HepG2 (cell line): ENCODE measurements around the gene CABP4. TPM values are rescaled to one million over a fixed set of nuclear protein-coding genes. Genes with fewer than 3 reads are reported as not detected.

Source experiments
- ATAC-seq: fragments of 200-7000 bp; cut with Tn5 transposase; 3 replicates; pipeline ENCODE4 v1.9.1; 2020; ENCODE audit warnings: mild to moderate bottlenecking, moderate library complexity
- BruUV-seq: library from RNA; stranded (reverse); fragments of 400-500 nt; replicated peaks from 2 replicates; lab custom pipeline; 2021; lab: Mats Ljungman, UMichigan
- CTCF ChIA-PET: fragments of 300-600 bp; formaldehyde crosslinking; extraction: SDS; loops from one replicate; lab custom pipeline; 2021; ENCODE audit warnings: low total read pairs, inconsistent platforms, low intra/inter-chr PET ratio; lab: Yijun Ruan, JAX
- POLR2A ChIA-PET: fragments of 350-600 bp; sonication (Branson Sonifier 250); formaldehyde crosslinking; loops from one replicate; lab custom pipeline; 2020; ENCODE audit warnings: antibody characterized with exemption, inconsistent platforms; lab: Yijun Ruan, JAX
- DNase-seq: peaks from one replicate; pipeline ENCODE4 v3.0.0-alpha.2; 2015; ENCODE audit warnings: low spot score
- FAIRE-seq: peaks from 3 replicates; lab custom pipeline; 2011; peaks lifted over from hg19 to GRCh38; lab: Jason Lieb, UNC
- H2AFZ ChIP-seq: one replicate; pipeline ENCODE4 v1.6.1; 2011; ENCODE audit warnings: low read length, inconsistent platforms
- H3K27ac ChIP-seq: fragments of 300-600 bp; 3 replicates; pipeline ENCODE4 v1.8.0; 2011; ENCODE audit warnings: mixed run types, mild to moderate bottlenecking, mixed read lengths, low read length, inconsistent platforms; ENCODE audit not compliant: insufficient read depth; ENCODE audit errors: extremely low read length
- H3K27me3 ChIP-seq, 2 experiments: fragments of 200-600 bp in 1 of 2; 2 replicates in 1 of 2; 3 replicates in 1 of 2; pipeline versions ENCODE4 v1.6.0 to v1.8.0; 2011; ENCODE audit warnings: low read length in 2 of 2, mild to moderate bottlenecking in 2 of 2, moderate library complexity in 2 of 2, inconsistent platforms in 1 of 2; ENCODE audit not compliant: insufficient read depth in 2 of 2, control insufficient read depth in 1 of 2
- H3K36me3 ChIP-seq, 2 experiments: fragments of 200-600 bp in 1 of 2; replicated peaks in 1 of 2; 2 replicates in 1 of 2; 3 replicates in 1 of 2; pipeline versions ENCODE4 v1.5.1 to v1.8.0; 2011; ENCODE audit warnings: low read length in 2 of 2, inconsistent platforms in 1 of 2; ENCODE audit not compliant: insufficient read depth in 2 of 2, control insufficient read depth in 1 of 2
- H3K4me1 ChIP-seq: 2 replicates; pipeline ENCODE4 v1.5.1; 2012; ENCODE audit warnings: low read length, inconsistent platforms; ENCODE audit not compliant: insufficient read depth
- H3K4me2 ChIP-seq: 2 replicates; pipeline ENCODE4 v1.6.0; 2011; ENCODE audit warnings: low read depth, low read length, inconsistent platforms
- H3K4me3 ChIP-seq, 3 experiments: fragments of 200-600 bp in 1 of 3; sonication (generic), shearing (Covaris generic) in 1 of 3; replicated peaks in 1 of 3; 2 replicates each; pipeline ENCODE4 v1.5.1; 2011 to 2016; ENCODE audit warnings: low read length in 3 of 3, inconsistent platforms in 2 of 3, low read depth in 2 of 3, mild to moderate bottlenecking in 2 of 3, control low read depth in 1 of 3, mixed read lengths in 1 of 3; ENCODE audit not compliant: insufficient read depth in 1 of 3
- H3K79me2 ChIP-seq: one replicate; pipeline ENCODE4 v1.6.1; 2011; ENCODE audit warnings: low read length, inconsistent platforms; ENCODE audit not compliant: insufficient read depth
- H3K9ac ChIP-seq: 2 replicates; pipeline ENCODE4 v1.6.0; 2011; ENCODE audit warnings: mild to moderate bottlenecking, low read depth, low read length, inconsistent platforms; ENCODE audit not compliant: insufficient read depth
- H3K9me3 ChIP-seq: 2 replicates; pipeline ENCODE4 v1.5.1; 2012; ENCODE audit warnings: mild to moderate bottlenecking, low read length
- H4K20me1 ChIP-seq: 2 replicates; pipeline ENCODE4 v1.6.0; 2011; ENCODE audit warnings: inconsistent platforms, mild to moderate bottlenecking, low read length, moderate library complexity; ENCODE audit not compliant: insufficient read depth
- HNF1B ChIP-seq: sonication (generic); formaldehyde crosslinking; IDR thresholded peaks from 2 replicates; pipeline ENCODE4 v1.5.1; 2020; ENCODE audit warnings: mild to moderate bottlenecking, moderate library complexity, missing genetic modification reagents
- KAT2B ChIP-seq: fragments of 150-350 bp; IDR thresholded peaks from 2 replicates; pipeline ENCODE4 v1.6.1; 2014; ENCODE audit warnings: low read depth, low read length, borderline replicate concordance
- KDM5A ChIP-seq: fragments of 200-600 bp; sonication (generic); IDR thresholded peaks from 2 replicates; pipeline ENCODE4 v1.7.0; 2018; ENCODE audit warnings: antibody characterized with exemption, mild to moderate bottlenecking, low read length, borderline replicate concordance
- KLF16 ChIP-seq, 2 experiments: sonication (generic) in 1 of 2; formaldehyde crosslinking in 1 of 2; IDR thresholded peaks; 2 replicates each; pipeline versions ENCODE4 v1.6.1 to v1.8.0; 2016 to 2023; ENCODE audit warnings: missing genetic modification reagents in 2 of 2, missing compliant biosample characterization in 1 of 2
- MAFF ChIP-seq: IDR thresholded peaks from 2 replicates; pipeline ENCODE4 v1.6.1; 2011; ENCODE audit warnings: low read depth, low read length, improper control_type of control experiment
- NR2C2 ChIP-seq: sonication (generic); formaldehyde crosslinking; IDR thresholded peaks from 2 replicates; pipeline ENCODE4 v1.4.0; 2020; ENCODE audit warnings: missing genetic modification reagents, mild to moderate bottlenecking, moderate library complexity, borderline replicate concordance
- PCBP1 ChIP-seq: fragments of 200-400 bp; formaldehyde crosslinking; IDR thresholded peaks from 2 replicates; pipeline ENCODE4 v1.6.1; 2017; ENCODE audit warnings: mild to moderate bottlenecking, low read depth, low read length, borderline replicate concordance
- SIN3A ChIP-seq: IDR thresholded peaks from 2 replicates; pipeline ENCODE4 v1.6.1; 2011; ENCODE audit warnings: low read depth, mild to moderate bottlenecking, control low read depth, low read length, borderline replicate concordance
- SMAD3 ChIP-seq: sonication (generic); formaldehyde crosslinking; IDR thresholded peaks from 2 replicates; pipeline ENCODE4 v1.4.0; 2020; ENCODE audit warnings: missing genetic modification reagents
- STAG1 ChIP-seq: sonication (generic); formaldehyde crosslinking; IDR thresholded peaks from 2 replicates; pipeline ENCODE4 v1.4.0; 2020; ENCODE audit warnings: missing genetic modification reagents
- ZBTB26 ChIP-seq: IDR thresholded peaks from 2 replicates; pipeline ENCODE4 v1.6.1; 2016; ENCODE audit warnings: missing compliant biosample characterization, missing genetic modification reagents, borderline replicate concordance
- ZNF225 ChIP-seq: sonication (generic); formaldehyde crosslinking; IDR thresholded peaks from 2 replicates; pipeline ENCODE4 v1.4.0; 2020; ENCODE audit warnings: mild to moderate bottlenecking, missing genetic modification reagents
- ZNF44 ChIP-seq: sonication (generic); formaldehyde crosslinking; IDR thresholded peaks from 2 replicates; pipeline ENCODE4 v1.5.1; 2020; ENCODE audit warnings: mild to moderate bottlenecking, missing genetic modification reagents
- ZNF780A ChIP-seq: sonication (generic); formaldehyde crosslinking; IDR thresholded peaks from 2 replicates; pipeline ENCODE4 v1.8.0; 2022; ENCODE audit warnings: mild to moderate bottlenecking, missing genetic modification reagents, moderate library complexity
- WGBS: methylation state at CpG from one replicate; pipeline ENCODE4 v1.1.6; 2017; ENCODE audit warnings: low lambda C conversion rate; 5-methylcytosine and 5-hydroxymethylcytosine counted together
- in situ Hi-C: cut with HindIII; loops from 2 replicates; pipeline ENCODE4 v1.10.0; 2017; ENCODE audit warnings: low pct_unique_long_range_greater_than_20kb; ENCODE audit not compliant: extremely low pct_ligation_motif_present
- intact Hi-C: fragments of 100-400 bp; cut with micrococcal nuclease; formaldehyde crosslinking; loops from one replicate; pipeline ENCODE4 v1.10.0; 2022; ENCODE audit not compliant: unreplicated experiment
- polyA plus RNA-seq, 8 experiments: library from polyadenylated mRNA; depleted of rRNA in 3 of 8; stranded (reverse) in 7 of 8; unstranded in 1 of 8; fragments of >200 nt; fragmentation: Illumina TruSeq in 4 of 8; extraction: Trizol in 4 of 8; gene quantifications; 2 replicates each; pipeline versions ENCODE4 v1.2.1 to v1.2.3, GENCODE V29; 2011 to 2016; ENCODE audit warnings: low read depth in 4 of 8, missing spikeins in 1 of 8, mixed read lengths in 1 of 8; ENCODE audit not compliant: insufficient read depth in 1 of 8
- total RNA-seq, 5 experiments: library from RNA; depleted of rRNA; stranded (reverse); fragments of >200 nt; fragmentation: Illumina TruSeq; extraction: Trizol; gene quantifications; 2 replicates each; pipeline ENCODE4 v1.2.3, GENCODE V29; 2016; ENCODE audit warnings: low read depth in 1 of 5

The CABP4 gene
- total and polyA plus RNA-seq, 2 of the 13 experiments (the other 11 are each of a cell fraction or from before 2014, with no cell fraction given) = not detected

- intact Hi-C loops = no loop called here
- Histone ChIP-seq H3K4me3 (peak overlapping the region; percentile 54 to 91 (median 82); a peak in 3 of 6 replicates), H3K4me1 (peaks cover 29% of the 10 kb centered on the region), H3K4me2 (peak overlapping the region; percentile 95), H3K9me3 (no peaks in the 10 kb centered on the region), H4K20me1 (no peaks in the 10 kb centered on the region), H3K36me3 (no peaks in the 10 kb centered on the region; a peak in 1 of 5 replicates), H3K9ac (no peak overlapping the region), H2AFZ (no peak overlapping the region), H3K27ac (no peak overlapping the region), H3K27me3 (no peaks in the 10 kb centered on the region), H3K79me2 (peaks cover 10% of the 10 kb centered on the region)
- POLR2A ChIA-PET = no interaction called here
- ATAC-seq (no peak), DNase-seq (no peak), FAIRE-seq (no peak)
- CTCF ChIA-PET = no interaction called here
- BruUV-seq = no TSS peak
- in situ Hi-C loops = no loop called here
- 92% methylated on average over 13 of the region's 19 CpGs for WGBS
- no peak for TF ChIP-seq PCBP1
- TF ChIP-seq SIN3A = no peak
- TF ChIP-seq ZNF780A (CRISPR knock-in tag) = no peak
- TF ChIP-seq HNF1B (CRISPR knock-in tag) = no peak
- TF ChIP-seq ZNF44 (CRISPR knock-in tag) = no peak
- no peak for TF ChIP-seq KLF16 (CRISPR knock-in tag; IDR thresholded peaks at IDR 0.05)
- TF ChIP-seq KDM5A = no peak
- TF ChIP-seq SMAD3 (CRISPR knock-in tag) = no peak
- TF ChIP-seq MAFF = no peak
- no peak for TF ChIP-seq KAT2B
- TF ChIP-seq ZNF225 (CRISPR knock-in tag) = no peak
- no peak for TF ChIP-seq ZBTB26 (CRISPR knock-in tag)
- no peak for TF ChIP-seq NR2C2 (CRISPR knock-in tag)
- TF ChIP-seq STAG1 (CRISPR knock-in tag) = no peak
Observed at GRCh38 chr11:67503119-67504004, 48.2 kb downstream of the CABP4 start.
